IMR-90 (cell line): ENCODE data around the gene VCL. TPM values are rescaled to one million over a fixed set of nuclear protein-coding genes. Genes with fewer than 3 reads are reported as not detected.

Experiments
- ATAC-seq: fragments of 200-7000 bp; cut with Tn5 transposase; 2 replicates; pipeline ENCODE4 v1.9.1; 2020; ENCODE audit warnings: low read depth, mild to moderate bottlenecking, moderate library complexity
- BruUV-seq: library from RNA; stranded (reverse); fragments of 400-500 nt; replicated peaks from 2 replicates; lab custom pipeline; 2021; lab: Mats Ljungman, UMichigan
- CTCF ChIA-PET: fragments of 300-600 bp; formaldehyde crosslinking; extraction: SDS; loops from one replicate; lab custom pipeline; 2021; ENCODE audit warnings: antibody characterized with exemption; lab: Yijun Ruan, JAX
- POLR2A ChIA-PET: fragments of 300-600 bp; sonication (Branson Sonifier 250); formaldehyde crosslinking; loops from one replicate; lab custom pipeline; 2022; ENCODE audit warnings: antibody characterized with exemption; ENCODE audit not compliant: unreplicated experiment; lab: Charles Lee
- DNase-seq: peaks from one replicate; pipeline ENCODE4 v3.0.0; 2013
- H2AFZ ChIP-seq: replicated peaks from 2 replicates; pipeline ENCODE3; 2013; ENCODE audit warnings: low read length, mild to moderate bottlenecking; ENCODE audit not compliant: poor library complexity
- H2AK5ac ChIP-seq: 2 replicates; pipeline ENCODE4 v1.6.1; 2013; ENCODE audit warnings: low read depth, low read length, inconsistent platforms
- H2AK9ac ChIP-seq: replicated peaks from 2 replicates; pipeline ENCODE3; 2013; ENCODE audit warnings: mild to moderate bottlenecking, low read depth, low read length, moderate library complexity; ENCODE audit not compliant: poor library complexity
- H2BK120ac ChIP-seq: 2 replicates; pipeline ENCODE4 v1.6.1; 2013; ENCODE audit warnings: low read depth, low read length, inconsistent platforms
- H2BK15ac ChIP-seq: 3 replicates; pipeline ENCODE4 v1.6.1; 2013; ENCODE audit warnings: low read depth, low read length, inconsistent platforms
- H2BK20ac ChIP-seq: 2 replicates; pipeline ENCODE4 v1.6.1; 2013; ENCODE audit warnings: low read depth, mild to moderate bottlenecking, inconsistent platforms, low read length, moderate library complexity
- H2BK5ac ChIP-seq: 2 replicates; pipeline ENCODE4 v1.6.1; 2013; ENCODE audit warnings: mild to moderate bottlenecking, low read depth, low read length, inconsistent platforms; ENCODE audit not compliant: poor library complexity, severe bottlenecking
- H3K14ac ChIP-seq: replicated peaks from 2 replicates; pipeline ENCODE4 v1.6.1; 2013; ENCODE audit warnings: low read depth, low read length, inconsistent platforms
- H3K18ac ChIP-seq: 2 replicates; pipeline ENCODE4 v1.6.1; 2013; ENCODE audit warnings: low read depth, low read length, control low read depth
- H3K23ac ChIP-seq: 2 replicates; pipeline ENCODE4 v1.6.1; 2013; ENCODE audit warnings: low read depth, low read length, inconsistent platforms
- H3K27ac ChIP-seq: 2 replicates; pipeline ENCODE4 v1.5.1; 2013; ENCODE audit warnings: mild to moderate bottlenecking, control low read depth, low read length; ENCODE audit not compliant: insufficient read depth
- H3K27me3 ChIP-seq: 2 replicates; pipeline ENCODE4 v1.6.1; 2013; ENCODE audit warnings: low read length; ENCODE audit not compliant: control insufficient read depth, insufficient read depth
- H3K36me3 ChIP-seq: 2 replicates; pipeline ENCODE4 v1.6.1; 2013; ENCODE audit warnings: low read length, mixed read lengths; ENCODE audit not compliant: control insufficient read depth, insufficient read depth
- H3K4ac ChIP-seq: 2 replicates; pipeline ENCODE4 v1.6.1; 2013; ENCODE audit warnings: low read depth, low read length, inconsistent platforms
- H3K4me1 ChIP-seq: 2 replicates; pipeline ENCODE4 v1.6.1; 2013; ENCODE audit warnings: low read length, mixed read lengths; ENCODE audit not compliant: control insufficient read depth, insufficient read depth
- H3K4me2 ChIP-seq: 2 replicates; pipeline ENCODE4 v1.6.1; 2013; ENCODE audit warnings: low read depth, mild to moderate bottlenecking, control low read depth, low read length, moderate library complexity
- H3K4me3 ChIP-seq: 2 replicates; pipeline ENCODE4 v1.5.1; 2013; ENCODE audit warnings: low read depth, mild to moderate bottlenecking, control low read depth, low read length, moderate library complexity; ENCODE audit not compliant: insufficient read depth
- H3K56ac ChIP-seq: 2 replicates; pipeline ENCODE4 v1.6.1; 2013; ENCODE audit warnings: low read length, inconsistent platforms; ENCODE audit not compliant: insufficient read depth; ENCODE audit errors: extremely low read depth
- H3K79me1 ChIP-seq, 2 experiments: 2 replicates each; pipeline ENCODE4 v1.6.1; 2013; ENCODE audit warnings: low read length in 2 of 2, inconsistent platforms in 1 of 2, low read depth in 1 of 2
- H3K9ac ChIP-seq: 2 replicates; pipeline ENCODE4 v1.6.1; 2013; ENCODE audit warnings: low read depth, low read length, control low read depth
- H3K9me1 ChIP-seq: 2 replicates; pipeline ENCODE4 v1.6.1; 2013; ENCODE audit warnings: low read length, inconsistent platforms; ENCODE audit not compliant: insufficient read depth
- H3K9me3 ChIP-seq: 2 replicates; pipeline ENCODE4 v1.6.1; 2013; ENCODE audit warnings: low read length; ENCODE audit not compliant: control insufficient read depth, insufficient read depth
- H4K20me1 ChIP-seq: 2 replicates; pipeline ENCODE4 v1.6.1; 2013; ENCODE audit warnings: low read length, inconsistent platforms; ENCODE audit not compliant: insufficient read depth
- H4K5ac ChIP-seq: 2 replicates; pipeline ENCODE4 v1.6.1; 2013; ENCODE audit warnings: mild to moderate bottlenecking, low read depth, low read length, control low read depth
- H4K8ac ChIP-seq, 2 experiments: 2 replicates each; pipeline ENCODE4 v1.6.1; 2013; ENCODE audit warnings: low read depth in 2 of 2, low read length in 2 of 2, control low read depth in 1 of 2, inconsistent platforms in 1 of 2
- H4K91ac ChIP-seq: 2 replicates; pipeline ENCODE4 v1.6.1; 2013; ENCODE audit warnings: low read depth, low read length, inconsistent platforms; ENCODE audit not compliant: insufficient read depth
- BHLHE40 ChIP-seq: fragments of 150-350 bp; IDR thresholded peaks from 2 replicates; pipeline ENCODE4 v1.6.1; 2016; ENCODE audit warnings: mild to moderate bottlenecking, low read depth, low read length
- CEBPB ChIP-seq: IDR thresholded peaks from 2 replicates; pipeline ENCODE4 v1.6.1; 2012; ENCODE audit warnings: low read depth, low read length, improper control_type of control experiment
- CHD1 ChIP-seq: IDR thresholded peaks from 2 replicates; pipeline ENCODE4 v1.6.1; 2012; ENCODE audit warnings: low read depth, low read length, improper control_type of control experiment
- FOS ChIP-seq: fragments of 150-350 bp; IDR thresholded peaks from 2 replicates; pipeline ENCODE4 v1.6.1; 2016; ENCODE audit warnings: low read depth, low read length
- MAFK ChIP-seq: IDR thresholded peaks from 2 replicates; pipeline ENCODE4 v1.6.1; 2012; ENCODE audit warnings: low read depth, low read length, improper control_type of control experiment
- MAZ ChIP-seq: IDR thresholded peaks from 2 replicates; pipeline ENCODE4 v1.6.1; 2012; ENCODE audit warnings: low read depth, mild to moderate bottlenecking, low read length, improper control_type of control experiment, moderate library complexity, borderline replicate concordance
- POLR2A ChIP-seq: IDR thresholded peaks from 2 replicates; pipeline ENCODE4 v1.6.1; 2012; ENCODE audit warnings: mild to moderate bottlenecking, low read depth, low read length
- RAD21 ChIP-seq: IDR thresholded peaks from 2 replicates; pipeline ENCODE4 v1.6.1; 2012; ENCODE audit warnings: low read length, improper control_type of control experiment
- RCOR1 ChIP-seq: IDR thresholded peaks from 2 replicates; pipeline ENCODE4 v1.6.1; 2012; ENCODE audit warnings: mild to moderate bottlenecking, low read length, improper control_type of control experiment; ENCODE audit not compliant: insufficient replicate concordance
- SMC3 ChIP-seq: fragments of 150-350 bp; IDR thresholded peaks from 2 replicates; pipeline ENCODE4 v1.6.1; 2016; ENCODE audit warnings: low read depth, mild to moderate bottlenecking, antibody characterized with exemption, low read length, moderate library complexity
- WGBS, 2 experiments: methylation state at CpG; one replicate each; pipeline versions ENCODE4 v1.1.5 to v1.1.7; 2013; ENCODE audit warnings: missing lambda C conversion rate in 2 of 2; ENCODE audit not compliant: insufficient read length in 1 of 2; ENCODE audit errors: extremely low coverage in 2 of 2; 5-methylcytosine and 5-hydroxymethylcytosine counted together
- dilution Hi-C: fragments of 300-500 bp; cut with HindIII; formaldehyde crosslinking; loops from one replicate; pipeline ENCODE4 v1.14.3; 2018; ENCODE audit warnings: low sequenced_read_pairs; ENCODE audit not compliant: unreplicated experiment
- in situ Hi-C: fragments of 300-500 bp; cut with MboI; formaldehyde crosslinking; loops from 3 replicates; pipeline ENCODE4 v1.14.3; 2019; ENCODE audit warnings: low sequenced_read_pairs, inconsistent platforms, mixed read lengths
- intact Hi-C: fragments of 100-400 bp; cut with micrococcal nuclease; formaldehyde crosslinking; loops from 2 replicates; pipeline ENCODE4 v1.10.0; 2022
- polyA plus RNA-seq, 3 experiments: library from polyadenylated mRNA; depleted of rRNA; stranded (reverse); fragments of >200 nt; gene quantifications; 2 replicates each; pipeline ENCODE4 v1.2.3, GENCODE V29; 2012; ENCODE audit warnings: low replicate concordance in 1 of 3
- total RNA-seq: library from RNA; depleted of rRNA; stranded (reverse); fragments of >200 nt; gene quantifications from 2 replicates; pipeline ENCODE4 v1.2.3, GENCODE V29; 2012
- TF ChIP-seq, protein P1 (sequence below): fragments of 150-350 bp; IDR thresholded peaks from 2 replicates; pipeline ENCODE4 v1.6.1; 2016; ENCODE audit warnings: low read depth, mild to moderate bottlenecking, low read length, moderate library complexity, borderline replicate concordance
- TF ChIP-seq, protein P2 (sequence below): conservative IDR thresholded peaks from 2 replicates; pipeline ENCODE4 v1.5.1; 2012; ENCODE audit warnings: mild to moderate bottlenecking, low read depth, low read length, improper control_type of control experiment
- TF ChIP-seq, protein P3 (sequence below): fragments of 150-350 bp; IDR thresholded peaks from 2 replicates; pipeline ENCODE4 v1.6.1; 2017; ENCODE audit warnings: mild to moderate bottlenecking, antibody characterized with exemption, low read length, low read depth

VCL gene
- total and polyA plus RNA-seq, 2 of the 4 experiments (the other 2 are of a cell fraction): 227 to 283 TPM

DNA sequence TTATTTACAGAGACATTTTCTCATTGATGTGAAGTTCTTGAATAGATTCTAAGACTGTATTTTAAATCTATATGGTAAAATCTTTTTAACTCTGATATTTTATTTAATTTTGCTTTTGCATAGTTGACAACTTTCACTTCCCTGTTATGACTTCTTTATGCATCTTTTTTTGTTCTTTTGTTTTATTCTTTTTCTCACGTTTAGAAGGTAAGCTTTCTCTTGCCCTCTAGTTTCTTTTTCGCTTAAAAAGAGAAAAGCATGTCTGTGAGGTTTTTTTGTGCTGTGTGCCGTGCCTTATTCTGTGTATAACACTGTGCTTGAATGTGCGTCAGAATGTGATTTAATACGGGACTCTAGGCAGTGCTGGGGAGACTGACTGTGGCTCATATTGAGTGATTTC, 78.0 kb downstream of the VCL start:
- H3K4me1 ChIP-seq: peaks cover 19% of the 10 kb centered on the region
- DNase-seq: no peak

More for the DNA sequence above, 78.0 kb downstream of the VCL start:
- Histone ChIP-seq H3K9me1 (peaks cover 15% of the 10 kb centered on the region; the same call in 1 of the 2 replicates), H3K4ac (no peak overlapping the region), H3K79me1 (peaks cover 28 to 74% of the 10 kb centered on the region in 2 experiments), H2BK120ac (no peak overlapping the region), H3K4me2 (no peak overlapping the region), H3K9me3 (no peaks in the 10 kb centered on the region), H3K9ac (no peak overlapping the region), H4K91ac (no peak overlapping the region), H3K27ac (no peak overlapping the region), H4K20me1 (peaks cover 53% of the 10 kb centered on the region), H2AK9ac (no peak overlapping the region), H2BK15ac (peak overlapping the region; percentile 33; the same call in 1 of the 3 replicates), H3K18ac (no peak overlapping the region), H3K4me3 (no peak overlapping the region), H4K8ac (no peak overlapping the region), H4K5ac (no peak overlapping the region), H3K14ac (peak overlapping the region; percentile 54), H2AK5ac (no peak overlapping the region), H3K56ac (no peak overlapping the region), H3K36me3 (peaks cover 35% of the 10 kb centered on the region), H2BK20ac (no peak overlapping the region), H2AFZ (no peak overlapping the region), H2BK5ac (peak overlapping the region; percentile 9), H3K27me3 (no peaks in the 10 kb centered on the region), H3K23ac (peak overlapping the region; percentile 51; the same call in 1 of the 2 replicates)
- no peak for ATAC-seq
- no TSS peak for BruUV-seq
- TF ChIP-seq, protein P1, sequence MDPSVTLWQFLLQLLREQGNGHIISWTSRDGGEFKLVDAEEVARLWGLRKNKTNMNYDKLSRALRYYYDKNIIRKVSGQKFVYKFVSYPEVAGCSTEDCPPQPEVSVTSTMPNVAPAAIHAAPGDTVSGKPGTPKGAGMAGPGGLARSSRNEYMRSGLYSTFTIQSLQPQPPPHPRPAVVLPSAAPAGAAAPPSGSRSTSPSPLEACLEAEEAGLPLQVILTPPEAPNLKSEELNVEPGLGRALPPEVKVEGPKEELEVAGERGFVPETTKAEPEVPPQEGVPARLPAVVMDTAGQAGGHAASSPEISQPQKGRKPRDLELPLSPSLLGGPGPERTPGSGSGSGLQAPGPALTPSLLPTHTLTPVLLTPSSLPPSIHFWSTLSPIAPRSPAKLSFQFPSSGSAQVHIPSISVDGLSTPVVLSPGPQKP: no peak
- TF ChIP-seq SMC3 (no peak), CHD1 (no peak), BHLHE40 (no peak), FOS (no peak), MAFK (no peak), RAD21 (no peak), MAZ (no peak), CEBPB (no peak), POLR2A (no peak), RCOR1 (no peak)
- TF ChIP-seq, protein P2, sequence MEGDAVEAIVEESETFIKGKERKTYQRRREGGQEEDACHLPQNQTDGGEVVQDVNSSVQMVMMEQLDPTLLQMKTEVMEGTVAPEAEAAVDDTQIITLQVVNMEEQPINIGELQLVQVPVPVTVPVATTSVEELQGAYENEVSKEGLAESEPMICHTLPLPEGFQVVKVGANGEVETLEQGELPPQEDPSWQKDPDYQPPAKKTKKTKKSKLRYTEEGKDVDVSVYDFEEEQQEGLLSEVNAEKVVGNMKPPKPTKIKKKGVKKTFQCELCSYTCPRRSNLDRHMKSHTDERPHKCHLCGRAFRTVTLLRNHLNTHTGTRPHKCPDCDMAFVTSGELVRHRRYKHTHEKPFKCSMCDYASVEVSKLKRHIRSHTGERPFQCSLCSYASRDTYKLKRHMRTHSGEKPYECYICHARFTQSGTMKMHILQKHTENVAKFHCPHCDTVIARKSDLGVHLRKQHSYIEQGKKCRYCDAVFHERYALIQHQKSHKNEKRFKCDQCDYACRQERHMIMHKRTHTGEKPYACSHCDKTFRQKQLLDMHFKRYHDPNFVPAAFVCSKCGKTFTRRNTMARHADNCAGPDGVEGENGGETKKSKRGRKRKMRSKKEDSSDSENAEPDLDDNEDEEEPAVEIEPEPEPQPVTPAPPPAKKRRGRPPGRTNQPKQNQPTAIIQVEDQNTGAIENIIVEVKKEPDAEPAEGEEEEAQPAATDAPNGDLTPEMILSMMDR: no peak
- TF ChIP-seq, protein P3, sequence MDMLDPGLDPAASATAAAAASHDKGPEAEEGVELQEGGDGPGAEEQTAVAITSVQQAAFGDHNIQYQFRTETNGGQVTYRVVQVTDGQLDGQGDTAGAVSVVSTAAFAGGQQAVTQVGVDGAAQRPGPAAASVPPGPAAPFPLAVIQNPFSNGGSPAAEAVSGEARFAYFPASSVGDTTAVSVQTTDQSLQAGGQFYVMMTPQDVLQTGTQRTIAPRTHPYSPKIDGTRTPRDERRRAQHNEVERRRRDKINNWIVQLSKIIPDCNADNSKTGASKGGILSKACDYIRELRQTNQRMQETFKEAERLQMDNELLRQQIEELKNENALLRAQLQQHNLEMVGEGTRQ: no peak
- intact Hi-C loops: no loop called here
- ChIA-PET POLR2A (interaction anchor here (0.5 to 0.6 kb wide), 2 partner anchors 37 to 69 kb away, joined by 4 to 5 read pairs; no protein-coding TSS in a partner anchor), CTCF (interaction anchor here (0.6 kb wide), 1 partner anchor 41 kb away, joined by 3 read pairs; no protein-coding TSS in a partner anchor)
- in situ Hi-C loops: no loop called here
- dilution Hi-C loops: no loop called here
- WGBS, 2 experiments: 100% methylated on average over 2 of the region's 5 CpGs; no CpG with 5 or more reads in 1 of the 2 experiments
